Activated CD8-positive, alpha-beta T cell treated with anti-CD3 and anti-CD28 coated beads, Interleukin-2, amount 10 ng/mL, durations not matched to agents 7 days and 5 days (primary cell): ENCODE measurements around the gene ASB8. TPM values are rescaled to one million over a fixed set of nuclear protein-coding genes. Genes with fewer than 3 reads are reported as not detected.

Source experiments
- ATAC-seq: fragments of 150-1000 bp; cut with Tn5 transposase; one replicate; pipeline ENCODE4 v1.10.0; 2021; ENCODE audit warnings: moderate library complexity
- CTCF ChIA-PET: fragments of 350-600 bp; sonication (Branson Sonifier 250); formaldehyde crosslinking; loops from one replicate; lab custom pipeline; 2021; ENCODE audit warnings: antibody characterized with exemption; lab: Charles Lee
- POLR2A ChIA-PET: fragments of 350-600 bp; sonication (Branson Sonifier 250); formaldehyde crosslinking; loops from one replicate; lab custom pipeline; 2021; ENCODE audit warnings: antibody characterized with exemption; lab: Charles Lee
- DNase-seq: peaks from one replicate; pipeline ENCODE4 v3.0.0-alpha.2; 2020
- H3K27ac Mint-ChIP-seq: one replicate; pipeline ENCODE4 v1.8.0; 2021; ENCODE audit warnings: mild to moderate bottlenecking, mixed read lengths
- H3K27me3 Mint-ChIP-seq: one replicate; pipeline ENCODE4 v1.8.0; 2021; ENCODE audit warnings: low read depth, mixed read lengths
- H3K36me3 Mint-ChIP-seq: one replicate; pipeline ENCODE4 v1.8.0; 2021; ENCODE audit warnings: low read depth, mixed read lengths
- H3K4me1 Mint-ChIP-seq: one replicate; pipeline ENCODE4 v1.8.0; 2021; ENCODE audit warnings: low read depth, mixed read lengths
- H3K4me3 Mint-ChIP-seq: one replicate; pipeline ENCODE4 v1.8.0; 2021; ENCODE audit warnings: mild to moderate bottlenecking, mixed read lengths
- H3K9me3 Mint-ChIP-seq: one replicate; pipeline ENCODE4 v1.8.0; 2022; ENCODE audit warnings: mixed read lengths; ENCODE audit not compliant: insufficient read depth
- total RNA-seq, 2 experiments: library from RNA; stranded (reverse); gene quantifications; one replicate each; pipeline ENCODE4 v1.2.3, GENCODE V29; 2021

The ASB8 gene
- total RNA-seq, 2 experiments from 2014 or later: 37.9 to 47.2 TPM

DNA sequence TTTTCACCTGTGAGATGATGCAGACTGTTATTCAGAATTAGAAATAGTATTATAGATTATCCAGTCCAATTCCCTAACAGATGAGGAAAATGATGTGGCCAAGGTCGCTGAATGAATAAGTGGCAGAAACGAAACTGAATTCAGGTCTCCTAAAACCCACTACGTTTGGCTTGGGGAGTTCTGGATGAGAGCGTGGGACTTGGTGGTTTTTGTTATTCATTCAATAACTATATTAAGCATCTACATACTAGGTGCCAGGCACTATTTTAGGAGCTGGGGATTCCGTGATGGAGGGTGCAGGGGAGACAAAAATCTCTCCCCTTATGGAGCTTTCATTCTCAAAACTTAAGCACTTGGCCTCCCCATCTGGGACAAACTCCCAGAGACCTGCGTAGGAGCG lies 25.3 kb upstream of the ASB8 start:
- ChIA-PET POLR2A (interaction anchor here (0.8 to 1.2 kb wide), 6 partner anchors 15 to 168 kb away, joined by 3 to 8 read pairs (median 4); partner anchors contain the start of genes ASB8 and ZNF641), CTCF (interaction anchor here (0.6 to 5.9 kb wide), 26 partner anchors 8 to 437 kb away, joined by 3 to 79 read pairs (median 4); partner anchors contain the start of genes ASB8, PFKM, SENP1 and TMEM106C)
- H3K27ac Mint-ChIP-seq: no peak overlapping the region
- H3K27me3 Mint-ChIP-seq: peaks cover 71% of the 10 kb centered on the region
- H3K4me1 Mint-ChIP-seq: peaks cover 13% of the 10 kb centered on the region
- H3K36me3 Mint-ChIP-seq: no peaks in the 10 kb centered on the region
- DNase-seq: no peak
- peak; percentile 3 for ATAC-seq
- H3K4me3 Mint-ChIP-seq: peak overlapping the region; percentile 89
- no peaks in the 10 kb centered on the region for H3K9me3 Mint-ChIP-seq

DNA sequence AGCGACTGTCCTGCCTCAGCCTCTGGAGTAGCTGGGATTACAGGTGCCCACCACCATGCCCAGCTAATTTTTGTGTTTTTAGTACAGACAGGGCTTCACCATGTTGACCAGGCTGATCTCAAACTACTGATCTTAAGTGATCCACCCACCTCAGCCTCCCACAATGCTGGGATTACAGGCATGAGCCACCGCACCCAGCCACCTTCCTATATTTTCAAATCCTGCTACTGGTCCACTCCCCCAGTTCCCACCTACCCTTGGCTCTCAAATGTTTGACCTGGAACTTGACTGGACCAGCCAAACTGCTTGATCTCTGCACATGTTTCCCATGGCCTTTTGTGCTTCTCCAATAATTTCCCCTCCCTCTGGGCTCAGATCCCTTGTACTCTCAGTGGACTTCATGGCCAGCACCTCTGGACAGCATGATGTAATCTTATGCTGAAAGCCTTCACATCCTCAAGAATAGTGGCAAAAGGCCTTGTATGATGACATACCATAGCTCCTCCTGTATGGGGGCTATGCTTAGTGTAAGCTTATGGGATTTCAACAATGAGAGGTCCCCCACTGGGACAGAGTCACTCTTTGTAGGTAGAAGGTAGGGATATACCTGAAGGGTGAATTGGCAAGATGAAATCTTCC lies 23.7 kb upstream of the ASB8 start:
- Mint-ChIP-seq H3K4me3 (no peak overlapping the region), H3K9me3 (no peaks in the 10 kb centered on the region), H3K27ac (no peak overlapping the region), H3K27me3 (peaks cover 68% of the 10 kb centered on the region), H3K4me1 (peaks cover 17% of the 10 kb centered on the region), H3K36me3 (no peaks in the 10 kb centered on the region)
- ATAC-seq: no peak
- ChIA-PET POLR2A (no interaction called here), CTCF (interaction anchor here (0.7 kb wide), 1 partner anchor 79 kb away, joined by 4 read pairs; no protein-coding TSS in a partner anchor)
- no peak for DNase-seq

GRCh38 chr12:48180424-48180823 lies 23.1 kb upstream of the ASB8 start:
- DNase-seq: no peak
- CTCF ChIA-PET: interaction anchor here (0.7 to 5.3 kb wide), 3 partner anchors 9 to 79 kb away, joined by 4 to 36 read pairs (median 9); no protein-coding TSS in a partner anchor
- no peak for ATAC-seq
- peaks cover 62% of the 10 kb centered on the region for H3K27me3 Mint-ChIP-seq
- no peak overlapping the region for H3K4me3 Mint-ChIP-seq
- no peaks in the 10 kb centered on the region for H3K9me3 Mint-ChIP-seq
- POLR2A ChIA-PET: no interaction called here
- H3K36me3 Mint-ChIP-seq: no peaks in the 10 kb centered on the region
- no peak overlapping the region for H3K27ac Mint-ChIP-seq
- peaks cover 22% of the 10 kb centered on the region for H3K4me1 Mint-ChIP-seq

DNA sequence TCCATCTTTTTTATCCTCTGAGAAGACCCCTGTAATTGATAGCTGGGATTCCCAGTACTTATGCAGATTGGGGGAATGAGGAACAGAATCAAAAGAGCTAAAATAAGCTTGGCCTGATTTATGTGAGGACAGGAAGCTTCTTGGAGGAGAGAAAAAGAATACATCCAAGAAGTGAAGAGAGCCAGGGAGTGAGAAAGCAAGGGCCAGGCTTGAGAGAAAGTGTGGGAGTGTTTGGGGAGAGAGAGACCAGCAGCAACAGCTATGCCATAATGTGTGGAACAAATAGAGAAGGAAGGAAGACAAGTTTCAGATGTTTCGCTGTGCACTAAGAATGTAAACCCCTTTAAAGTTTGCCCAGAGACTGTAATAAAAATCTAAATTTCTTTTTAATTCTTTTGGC lies 22.2 kb upstream of the ASB8 start:
- POLR2A ChIA-PET: interaction anchor here (1.0 kb wide), 1 partner anchor 22 kb away, joined by 3 read pairs; the partner anchor contains the start of gene ASB8
- H3K9me3 Mint-ChIP-seq: no peaks in the 10 kb centered on the region

GRCh38 chr12:48177982-48178381 lies 20.7 kb upstream of the ASB8 start:
- no peak overlapping the region for H3K4me3 Mint-ChIP-seq
- no peaks in the 10 kb centered on the region for H3K36me3 Mint-ChIP-seq
- ChIA-PET POLR2A (no interaction called here), CTCF (interaction anchor here (1.2 to 5.3 kb wide), 3 partner anchors 12 to 20 kb away, joined by 3 to 36 read pairs (median 19); no protein-coding TSS in a partner anchor)
- no peaks in the 10 kb centered on the region for H3K9me3 Mint-ChIP-seq
- ATAC-seq: no peak
- no peak overlapping the region for H3K27ac Mint-ChIP-seq
- no peak for DNase-seq
- H3K4me1 Mint-ChIP-seq: peaks cover 19% of the 10 kb centered on the region
- peaks cover 44% of the 10 kb centered on the region for H3K27me3 Mint-ChIP-seq

More for the DNA sequence above, 22.2 kb upstream of the ASB8 start:
- Mint-ChIP-seq H3K27me3 (peaks cover 53% of the 10 kb centered on the region), H3K36me3 (no peaks in the 10 kb centered on the region), H3K4me1 (peaks cover 23% of the 10 kb centered on the region), H3K4me3 (no peak overlapping the region), H3K27ac (no peak overlapping the region)
- DNase-seq (no peak), ATAC-seq (no peak)
- CTCF ChIA-PET: interaction anchor here (1.1 to 5.3 kb wide), 3 partner anchors 10 to 18 kb away, joined by 3 to 36 read pairs (median 9); no protein-coding TSS in a partner anchor

DNA sequence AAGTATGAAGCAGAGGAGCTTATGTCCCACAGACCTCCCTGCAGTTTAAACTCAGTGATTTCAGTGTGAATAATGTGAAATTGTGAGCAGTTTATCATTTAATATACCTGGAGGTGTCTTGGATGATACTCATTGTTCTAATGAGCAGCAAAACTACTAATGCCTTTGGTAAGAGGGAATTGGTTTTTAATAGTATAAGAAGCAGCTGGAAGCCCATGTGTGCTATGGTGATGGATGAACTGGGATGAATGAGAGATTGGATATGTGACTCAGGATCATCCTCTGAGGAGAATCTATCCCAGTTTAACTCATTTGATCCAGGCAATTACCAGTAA lies 19.1 kb upstream of the ASB8 start:
- POLR2A ChIA-PET: interaction anchor here (1.5 kb wide), 1 partner anchor 19 kb away, joined by 8 read pairs; the partner anchor contains the start of gene ASB8
- CTCF ChIA-PET: interaction anchor here (0.8 to 5.3 kb wide), 10 partner anchors 10 to 278 kb away, joined by 3 to 36 read pairs (median 4); partner anchors contain the start of gene TMEM106C
- peaks cover 36% of the 10 kb centered on the region for H3K27me3 Mint-ChIP-seq
- no peaks in the 10 kb centered on the region for H3K36me3 Mint-ChIP-seq
- H3K27ac Mint-ChIP-seq: no peak overlapping the region
- peaks cover 11% of the 10 kb centered on the region for H3K4me1 Mint-ChIP-seq
- H3K9me3 Mint-ChIP-seq: no peaks in the 10 kb centered on the region
- DNase-seq (no peak), ATAC-seq (no peak)
- no peak overlapping the region for H3K4me3 Mint-ChIP-seq

GRCh38 chr12:48175613-48176416 lies 18.5 kb upstream of the ASB8 start:
- CTCF ChIA-PET: interaction anchor here (0.8 to 5.3 kb wide), 8 partner anchors 11 to 279 kb away, joined by 3 to 36 read pairs (median 4); partner anchors contain the start of gene TMEM106C
- Mint-ChIP-seq H3K4me3 (peak overlapping the region; percentile 13), H3K36me3 (no peaks in the 10 kb centered on the region), H3K27me3 (peaks cover 31% of the 10 kb centered on the region), H3K27ac (peak overlapping the region; percentile 32), H3K4me1 (peaks cover 11% of the 10 kb centered on the region), H3K9me3 (no peaks in the 10 kb centered on the region)
- ATAC-seq (no peak), DNase-seq (no peak)
- POLR2A ChIA-PET: interaction anchor here (1.5 kb wide), 1 partner anchor 19 kb away, joined by 8 read pairs; the partner anchor contains the start of gene ASB8

- POLR2A ChIA-PET: interaction anchor here (1.9 kb wide), 1 partner anchor 12 kb away, joined by 6 read pairs; the partner anchor contains the start of gene ASB8
- Mint-ChIP-seq H3K27me3 (peaks cover 14% of the 10 kb centered on the region), H3K4me3 (no peak overlapping the region), H3K27ac (no peak overlapping the region), H3K36me3 (no peaks in the 10 kb centered on the region), H3K4me1 (no peaks in the 10 kb centered on the region), H3K9me3 (no peaks in the 10 kb centered on the region)
- CTCF ChIA-PET: interaction anchor here (1.0 to 1.7 kb wide), 2 partner anchors 11 to 20 kb away, joined by 3 to 5 read pairs; partner anchors contain the start of gene ASB8
- DNase-seq (no peak), ATAC-seq (no peak)
These were observed 11.7 kb upstream of the ASB8 start for GRCh38 chr12:48169011-48169410.

DNA sequence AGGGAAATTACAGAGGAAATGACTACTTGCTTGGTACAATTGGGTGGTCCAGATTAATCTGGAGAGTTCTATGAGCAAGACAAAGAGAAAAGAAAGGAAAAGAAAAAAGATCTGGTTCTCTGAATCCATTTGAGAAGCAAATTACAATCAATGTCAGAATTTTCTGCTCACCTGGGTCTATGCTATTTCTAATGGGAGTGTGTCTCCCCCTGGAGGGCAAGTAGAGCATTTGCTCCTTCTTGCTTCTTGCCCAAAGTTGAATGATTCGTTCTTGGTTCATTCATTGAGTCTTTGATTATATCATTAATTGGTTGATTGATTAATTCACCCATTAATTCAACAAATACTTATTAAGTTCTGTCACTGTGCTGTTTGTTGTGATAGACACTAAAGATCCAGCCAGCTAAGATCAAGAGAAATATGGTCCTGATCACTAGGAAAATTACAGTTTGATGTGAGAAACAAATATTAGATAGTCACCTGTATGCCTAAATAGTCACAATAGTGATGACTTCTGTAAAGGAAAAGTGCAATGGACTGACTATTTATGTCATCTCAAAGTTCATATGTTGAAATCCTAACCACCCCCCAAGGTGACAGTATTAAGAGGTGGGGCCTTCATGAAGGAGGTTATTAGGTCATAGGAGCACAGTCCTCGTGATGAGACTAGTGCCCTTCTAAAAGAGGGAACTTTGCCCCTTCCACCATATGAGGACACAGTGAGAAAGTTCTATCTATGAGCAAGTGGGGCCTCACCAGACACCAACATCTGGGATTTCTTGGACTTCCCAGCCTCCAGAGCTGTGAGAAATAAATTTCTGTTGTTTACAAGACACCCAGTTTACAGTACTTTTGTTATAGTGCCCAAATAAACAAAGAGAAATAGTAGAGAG lies 8.0 kb upstream of the ASB8 start:
- Mint-ChIP-seq H3K36me3 (no peaks in the 10 kb centered on the region), H3K27me3 (peaks cover 21% of the 10 kb centered on the region), H3K4me1 (peaks cover 10% of the 10 kb centered on the region), H3K4me3 (no peak overlapping the region), H3K27ac (no peak overlapping the region), H3K9me3 (no peaks in the 10 kb centered on the region)
- ChIA-PET POLR2A (interaction anchor here (1.3 kb wide), 1 partner anchor 60 kb away, joined by 3 read pairs; the partner anchor contains the start of gene SENP1), CTCF (interaction anchor here (0.6 to 2.9 kb wide), 21 partner anchors 11 to 449 kb away, joined by 3 to 19 read pairs (median 3); partner anchors contain the start of genes CCDC184, SENP1, TMEM106C and VDR)
- peak; percentile 73 for DNase-seq
- ATAC-seq: peak; percentile 79

DNA sequence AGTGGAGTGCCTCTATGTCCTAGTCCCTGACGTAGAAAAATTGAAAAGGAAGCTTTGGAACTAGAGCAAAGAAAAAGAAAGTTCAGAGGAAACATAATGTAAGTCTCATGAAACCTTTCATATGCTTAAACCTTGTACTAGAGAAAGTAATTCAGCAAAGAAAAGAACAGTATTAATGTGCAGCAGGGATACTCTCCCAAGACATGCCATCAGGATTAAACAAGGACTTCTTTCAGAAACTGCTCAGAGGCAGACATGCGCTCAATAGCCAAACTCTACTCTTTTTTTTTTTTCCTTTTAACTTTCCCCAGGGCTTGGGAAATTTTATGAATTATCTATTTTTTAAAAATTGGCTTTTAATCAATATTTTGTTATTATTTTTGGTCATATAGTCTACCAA lies 7.1 kb upstream of the ASB8 start:
- Mint-ChIP-seq H3K27me3 (peaks cover 21% of the 10 kb centered on the region), H3K4me3 (no peak overlapping the region), H3K9me3 (no peaks in the 10 kb centered on the region), H3K27ac (no peak overlapping the region), H3K36me3 (no peaks in the 10 kb centered on the region), H3K4me1 (peaks cover 12% of the 10 kb centered on the region)
- ATAC-seq (no peak), DNase-seq (no peak)
- CTCF ChIA-PET: interaction anchor here (0.6 to 2.9 kb wide), 17 partner anchors 12 to 422 kb away, joined by 3 to 19 read pairs (median 3); partner anchors contain the start of genes CCDC184 and SENP1
- POLR2A ChIA-PET: no interaction called here
